ENCODE data around the gene F2R.
"Not testable (repeated sequence)": the region's sequence is repeated elsewhere in the genome, so short reads cannot be mapped to it uniquely, and the experiment has no call there.

Gene F2R

DNA sequence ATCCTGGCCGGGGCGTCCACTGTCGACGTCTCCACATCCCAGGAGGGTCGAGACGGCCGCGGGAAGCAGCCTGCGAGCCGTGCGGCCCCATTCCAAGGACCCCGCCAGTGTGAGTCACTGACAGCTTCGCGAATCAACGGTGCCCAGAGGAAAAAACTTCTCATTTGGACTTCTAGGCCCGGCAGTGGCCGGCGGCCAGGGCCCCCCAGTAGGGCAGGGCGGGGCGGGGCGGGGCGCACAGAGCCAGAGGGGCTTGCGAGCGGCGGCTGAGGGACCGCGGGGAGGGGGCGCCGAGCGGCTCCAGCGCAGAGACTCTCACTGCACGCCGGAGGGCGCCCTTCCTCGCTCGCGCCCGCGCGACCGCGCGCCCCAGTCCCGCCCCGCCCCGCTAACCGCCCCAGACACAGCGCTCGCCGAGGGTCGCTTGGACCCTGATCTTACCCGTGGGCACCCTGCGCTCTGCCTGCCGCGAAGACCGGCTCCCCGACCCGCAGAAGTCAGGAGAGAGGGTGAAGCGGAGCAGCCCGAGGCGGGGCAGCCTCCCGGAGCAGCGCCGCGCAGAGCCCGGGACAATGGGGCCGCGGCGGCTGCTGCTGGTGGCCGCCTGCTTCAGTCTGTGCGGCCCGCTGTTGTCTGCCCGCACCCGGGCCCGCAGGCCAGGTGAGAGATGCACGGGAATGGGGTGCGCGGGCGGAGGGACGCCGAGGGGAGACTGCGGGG lies at the start of gene F2R:
TSS of gene F2R (plus strand) at position 391 of the 720 bp plus-strand sequence. CDS start at position 573, 182 bp downstream.
- no peak for DNase-seq

- DNase-seq: no peak
These were observed 48.4 kb upstream of the F2R start for GRCh38 chr5:76667495-76667894.

- no peak for DNase-seq
These were observed 46.7 kb upstream of the F2R start for GRCh38 chr5:76669245-76669644.

- DNase-seq: no peak
These were observed 45.4 kb upstream of the F2R start for GRCh38 chr5:76670508-76670907.

DNA sequence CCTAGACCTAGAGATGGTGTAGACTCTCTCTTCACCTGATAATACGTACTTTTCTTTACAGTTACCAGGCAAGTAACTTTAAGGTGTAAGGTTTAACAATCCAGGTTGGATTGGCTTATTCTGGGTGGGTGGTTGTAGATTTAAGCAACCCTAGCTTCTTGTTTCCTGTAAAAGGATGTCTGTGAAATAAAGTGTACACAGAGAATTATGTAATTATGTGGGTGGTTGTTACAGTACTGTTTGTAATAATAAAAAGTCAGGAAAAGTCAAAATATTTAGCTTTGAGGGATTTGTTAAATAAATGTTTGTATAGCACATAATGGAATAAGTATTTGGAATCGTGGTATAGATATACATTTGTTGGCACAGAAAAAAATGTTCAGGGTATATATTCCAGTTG lies 43.7 kb upstream of the F2R start:
- DNase-seq: no peak

GRCh38 chr5:76673125-76673524 lies 42.8 kb upstream of the F2R start:
- no peak for DNase-seq

- no peak for DNase-seq
These were observed 41.4 kb upstream of the F2R start for GRCh38 chr5:76674330-76675066.

- no peak for DNase-seq
These were observed 40.6 kb upstream of the F2R start for GRCh38 chr5:76675364-76675763.

DNA sequence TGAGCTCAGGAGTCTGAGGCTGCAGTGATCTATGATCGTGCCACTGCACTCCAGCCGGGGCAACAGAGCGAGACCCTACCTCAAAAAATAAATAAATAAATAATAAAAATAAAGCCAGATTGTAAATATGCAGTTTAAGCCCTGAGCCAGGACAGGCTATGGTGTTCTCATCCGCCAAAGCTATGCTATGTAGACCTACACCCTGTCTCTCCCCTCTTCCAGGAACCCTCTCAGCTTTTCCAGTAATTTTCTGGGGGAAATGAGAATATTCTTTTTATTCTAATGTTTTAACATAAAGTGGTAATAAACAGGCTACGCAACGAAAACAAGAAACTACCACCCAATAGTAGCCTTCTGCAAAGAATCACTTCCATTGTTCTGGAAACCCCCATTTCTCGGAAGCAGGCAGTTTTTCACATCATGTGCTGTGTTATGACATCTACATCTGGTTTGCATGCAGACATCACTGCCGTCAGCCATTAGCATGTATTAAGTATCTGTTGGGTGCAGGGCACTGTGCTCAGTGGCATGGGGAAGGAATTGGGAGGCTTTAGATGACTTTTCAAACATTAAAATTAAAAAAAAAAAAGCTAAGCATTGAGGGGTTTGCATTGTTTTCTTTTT lies 38.0 kb upstream of the F2R start:
- no peak for DNase-seq

GRCh38 chr5:76679231-76679630 lies 36.7 kb upstream of the F2R start:
- DNase-seq: no peak

GRCh38 chr5:76680826-76681225 lies 35.1 kb upstream of the F2R start:
- DNase-seq: not testable (repeated sequence)

DNA sequence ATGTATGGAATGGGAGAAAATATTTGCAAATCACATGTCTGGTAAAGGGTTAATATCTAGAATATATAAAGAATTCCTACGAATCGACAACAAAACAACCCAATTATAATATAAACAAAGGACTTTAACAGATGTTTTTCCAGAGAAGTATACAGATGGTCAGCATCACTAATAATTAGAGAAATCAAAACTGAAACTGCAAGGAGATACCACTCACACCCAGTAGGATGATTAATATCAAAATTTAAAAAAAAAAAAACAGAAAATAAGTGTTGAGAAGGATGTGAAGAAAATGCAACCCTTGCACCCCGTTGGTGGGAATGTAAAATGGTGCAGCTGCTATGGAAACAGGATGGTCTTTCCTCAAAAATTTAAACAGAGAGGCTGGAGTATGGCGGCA lies 34.6 kb upstream of the F2R start:
- DNase-seq: no peak

GRCh38 chr5:76682387-76682786 lies 33.5 kb upstream of the F2R start:
- DNase-seq: no peak

DNA sequence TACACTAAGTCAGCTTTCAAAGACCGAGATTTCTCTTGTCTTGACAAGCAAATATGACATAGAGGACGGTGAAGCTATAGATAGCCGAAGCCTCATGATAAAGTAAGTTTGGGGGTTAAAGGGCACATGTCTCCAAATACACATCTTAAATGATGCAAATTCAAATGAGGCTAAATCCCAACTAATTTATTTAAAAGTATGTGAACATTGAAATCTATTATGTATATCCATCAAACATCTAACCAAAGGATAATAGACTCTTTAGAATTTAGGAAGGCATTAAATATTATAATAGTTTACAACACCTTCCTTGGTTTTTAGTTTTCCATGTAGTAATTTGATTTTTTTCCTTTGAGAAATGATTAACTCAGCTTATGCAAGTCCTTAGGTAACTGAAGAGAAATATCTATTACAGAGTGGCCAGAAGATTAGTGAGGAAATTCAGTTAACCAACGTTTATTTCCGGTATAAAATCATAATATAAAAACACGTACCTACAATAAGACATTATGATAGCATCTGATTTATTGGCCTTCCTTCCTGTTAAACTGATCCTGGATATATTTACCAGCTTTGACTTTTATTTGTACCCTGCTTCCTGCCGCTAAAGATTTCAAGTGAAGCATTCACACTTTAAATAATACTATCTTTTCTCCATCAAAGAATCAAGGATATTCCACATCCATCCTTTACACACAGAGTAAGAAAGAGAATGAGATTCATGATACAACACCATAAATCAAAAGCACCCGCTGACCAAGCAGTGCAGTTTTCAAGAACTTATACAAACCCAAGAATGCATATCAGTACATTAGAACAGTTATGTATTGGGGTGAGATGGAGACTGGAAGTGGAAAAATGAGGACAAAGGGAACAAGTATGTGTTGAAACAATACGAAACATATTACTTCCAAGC lies 31.9 kb upstream of the F2R start:
- no peak for DNase-seq

- DNase-seq: no peak
These were observed 31.0 kb upstream of the F2R start for GRCh38 chr5:76684756-76685519.

DNA sequence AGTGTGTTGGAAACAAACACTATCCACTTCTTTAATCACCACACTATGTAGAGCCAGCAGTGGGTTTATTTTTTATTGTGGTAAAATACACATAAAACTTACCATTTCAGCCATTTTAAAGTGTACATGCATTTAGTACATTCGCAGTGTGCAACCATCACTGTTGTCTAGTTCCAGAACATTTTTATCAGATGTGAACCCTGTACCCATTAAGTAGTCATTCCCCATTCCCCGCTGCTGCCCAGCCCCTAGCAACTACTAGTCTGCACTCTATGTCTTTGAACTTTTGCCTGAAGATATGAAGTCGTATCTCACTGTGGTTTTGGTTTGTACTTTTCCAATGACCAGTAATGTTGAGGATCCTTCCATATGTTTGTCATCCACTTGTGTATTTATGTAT lies 30.2 kb upstream of the F2R start:
- no peak for DNase-seq

- DNase-seq: no peak
These were observed 27.7 kb upstream of the F2R start for GRCh38 chr5:76688212-76688611.

DNA sequence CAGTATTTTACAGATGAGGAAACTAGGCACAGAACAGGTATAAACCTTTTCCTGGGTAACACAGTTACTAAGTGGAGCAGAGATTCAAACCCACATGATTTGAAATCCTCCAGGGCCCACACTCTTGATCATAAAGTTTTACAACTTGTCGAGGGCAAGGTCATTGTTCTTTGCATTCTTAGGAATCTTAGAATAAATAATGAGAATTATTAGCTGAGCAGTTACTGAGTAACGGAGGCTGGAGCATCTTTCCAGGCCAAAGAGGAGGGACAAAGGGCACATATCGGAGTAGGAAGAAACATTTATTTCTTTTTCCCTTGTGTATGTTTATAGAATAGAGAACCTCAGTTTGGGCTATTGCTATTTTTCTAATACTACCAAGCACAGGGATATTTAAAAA lies 27.1 kb upstream of the F2R start:
- no peak for DNase-seq

DNA sequence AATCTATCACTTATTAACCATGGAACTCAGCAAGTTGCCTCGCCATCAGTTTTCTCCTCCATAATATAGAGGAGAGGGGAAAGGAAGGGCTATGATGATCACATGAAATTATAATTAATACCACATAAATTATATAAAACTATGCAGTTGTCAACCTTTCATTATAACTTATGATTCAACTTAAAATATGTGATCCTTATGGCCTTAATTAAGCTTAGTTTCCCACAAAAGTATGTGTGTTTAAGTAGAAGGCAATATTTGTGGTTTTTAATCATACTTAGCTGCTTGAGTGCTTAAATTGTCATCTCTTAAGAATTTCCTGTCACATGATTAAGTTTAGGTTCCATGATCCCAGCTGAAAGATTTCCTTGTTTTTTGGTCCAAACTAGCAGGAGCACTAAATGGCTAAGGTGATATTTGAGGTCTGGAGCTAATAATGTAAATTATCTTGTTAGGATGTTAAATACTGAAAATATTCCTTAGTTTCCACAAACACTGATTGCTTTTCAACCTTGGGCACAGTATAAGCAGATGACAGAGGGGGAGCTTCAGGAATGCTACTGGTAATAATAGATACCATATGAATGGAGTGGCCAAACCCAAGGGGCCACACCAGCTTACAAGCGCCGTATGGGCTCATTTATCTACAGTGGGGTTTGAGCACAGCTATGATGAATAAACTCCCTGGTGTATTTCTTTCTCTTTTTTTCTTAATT lies 26.4 kb upstream of the F2R start:
- peak; percentile 68 for DNase-seq

DNA sequence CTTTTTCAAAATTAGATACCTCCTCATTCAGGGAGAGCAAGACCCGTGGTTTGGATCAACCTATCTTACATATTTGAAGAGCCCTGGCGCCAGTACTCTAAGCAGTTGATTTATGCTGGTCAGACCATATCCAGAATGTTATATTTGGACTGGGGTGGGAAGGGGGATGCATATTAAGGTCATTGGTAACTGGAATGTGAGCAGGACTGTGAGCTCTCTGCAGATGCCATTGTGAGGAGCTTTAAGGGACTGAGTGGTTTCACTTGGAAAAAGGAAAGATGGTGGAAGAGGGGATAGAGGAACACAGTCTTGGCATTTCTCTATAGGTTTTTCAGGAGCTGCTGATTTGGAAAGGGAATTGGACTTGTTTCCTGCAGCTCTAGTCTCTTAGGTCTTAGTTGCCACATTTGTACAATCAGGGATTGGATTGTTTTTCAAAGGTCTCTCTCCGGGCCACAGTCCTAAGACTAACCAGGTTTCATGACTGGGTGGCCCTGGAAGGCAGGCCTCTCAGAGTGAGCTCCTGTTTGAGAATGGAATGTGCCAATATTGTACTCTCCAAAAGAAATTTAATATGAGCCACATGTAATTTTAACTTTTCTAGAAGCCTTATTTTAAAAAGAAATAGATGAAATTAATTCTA lies 25.8 kb upstream of the F2R start:
- DNase-seq: no peak
